Gastrocnemius medialis (tissue), 4 donors: ENCODE measurements around the gene RASSF4. TPM values are rescaled to one million over a fixed set of nuclear protein-coding genes. Genes with fewer than 3 reads are reported as not detected.

Source experiments
- ATAC-seq, 2 donors: fragments of 150-250 bp; one replicate each; pipeline ENCODE4 v1.9.1; 2016
- DNase-seq, 2 donors: peaks; one replicate each; pipeline ENCODE4 v3.0.0-alpha.2; 2019
- H3K27ac ChIP-seq, 4 donors: fragments of 200-600 bp; sonication (generic); 1 replicate in 1 of 4; 2 replicates in 3 of 4; pipeline ENCODE4 v1.5.1; 2016 to 2018; ENCODE audit warnings: mild to moderate bottlenecking in 2 of 4, moderate library complexity in 1 of 4
- H3K27me3 ChIP-seq, 3 donors: fragments of 200-600 bp; sonication (generic) in 2 of 3; 1 replicate in 1 of 3; 2 replicates in 2 of 3; pipeline versions ENCODE4 v1.5.1 to v1.6.0; 2016 to 2019; ENCODE audit warnings: mild to moderate bottlenecking in 1 of 3, moderate library complexity in 1 of 3
- H3K36me3 ChIP-seq, 2 donors: fragments of 200-600 bp; sonication (generic) in 1 of 2; one replicate each; pipeline ENCODE4 v1.5.1; 2017 to 2018
- H3K4me1 ChIP-seq, 2 donors: fragments of 200-600 bp; sonication (generic) in 1 of 2; one replicate each; pipeline ENCODE4 v1.5.1; 2016 to 2017; ENCODE audit warnings: mild to moderate bottlenecking in 2 of 2
- H3K4me3 ChIP-seq, 4 donors: fragments of 200-600 bp; sonication (generic) in 3 of 4; 1 replicate in 1 of 4; 2 replicates in 3 of 4; pipeline ENCODE4 v1.5.1; 2016 to 2019; ENCODE audit warnings: mild to moderate bottlenecking in 2 of 4
- H3K9me3 ChIP-seq, 3 donors: fragments of 200-600 bp; sonication (generic) in 2 of 3; 1 replicate in 1 of 3; 2 replicates in 2 of 3; pipeline ENCODE4 v1.5.1; 2016 to 2019
- POLR2A ChIP-seq, 2 donors: fragments of 450-650 bp; IDR thresholded peaks; one replicate each; pipeline ENCODE4 v1.6.1; 2017; ENCODE audit warnings: antibody characterized with exemption in 2 of 2, mild to moderate bottlenecking in 2 of 2, moderate library complexity in 2 of 2
- in situ Hi-C, 4 donors: fragments of 200-750 bp; cut with MboI; loops; one replicate each; pipeline versions ENCODE4 v1.15.0 to v1.8.0; 2017; ENCODE audit warnings: low sequenced_read_pairs in 4 of 4
- intact Hi-C: fragments of 100-400 bp; cut with DNase I; formaldehyde crosslinking; loops from one replicate; pipeline ENCODE4 v1.15.1; 2023; ENCODE audit warnings: low total_unique reads
- total RNA-seq, 4 donors: library from RNA; depleted of rRNA; stranded (reverse); fragments of >200 nt; gene quantifications; one replicate each; pipeline versions ENCODE4 v1.1.0 to v1.2.3, GENCODE V29; 2016
- TF ChIP-seq, protein P1 (sequence below), 5 experiments: fragments of 450-650 bp in 3 of 5; fragments of 200-600 bp in 2 of 5; sonication (generic) in 2 of 5; IDR thresholded peaks in 4 of 5; conservative IDR thresholded peaks in 1 of 5; 1 replicate in 4 of 5; 2 replicates in 1 of 5; pipeline ENCODE4 v1.5.1; 2016 to 2019; ENCODE audit warnings: antibody characterized with exemption in 5 of 5, mild to moderate bottlenecking in 3 of 5, moderate library complexity in 3 of 5

Gene RASSF4
- total RNA-seq, 4 donors from 2014 or later, result 9.4 to 39.7 (median 24.0) TPM

DNA sequence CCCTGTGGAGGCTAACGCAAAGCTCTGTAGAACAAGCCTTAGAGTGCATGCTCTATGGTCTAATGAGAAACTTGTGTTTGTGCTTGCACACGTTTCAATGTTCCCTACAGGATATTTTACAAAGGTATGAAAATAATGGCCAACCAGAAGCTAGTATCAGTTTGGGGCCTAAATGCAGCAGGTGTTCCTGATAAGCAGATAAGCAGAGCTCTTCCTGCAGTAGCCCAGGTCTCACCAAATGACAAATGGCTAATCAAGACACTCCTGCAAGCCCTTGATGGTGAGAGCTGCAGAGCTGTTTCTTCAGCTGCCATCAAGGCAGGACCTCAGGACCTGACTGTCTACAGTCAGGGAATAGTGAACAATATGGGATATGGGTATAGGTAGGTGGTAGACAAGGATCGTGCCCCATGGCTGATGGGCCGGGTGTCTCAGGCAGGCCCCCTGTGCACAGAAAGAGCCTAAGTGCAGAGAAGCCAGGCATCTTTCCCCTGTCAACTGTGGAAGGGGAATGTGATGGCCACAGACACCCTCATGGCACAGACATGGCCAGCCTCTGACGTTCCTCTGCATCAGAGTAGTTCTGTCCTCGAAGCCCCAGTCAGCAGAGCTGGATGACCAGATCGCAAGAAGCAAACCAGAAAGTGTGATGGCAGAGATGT, 23.2 kb upstream of the RASSF4 start:
- ATAC-seq, result no peak
- intact Hi-C loops (no loop called here), in situ Hi-C loops (no loop called here)
- no peaks in the 10 kb centered on the region for H3K27me3 ChIP-seq
- peaks cover 16 to 19% of the 10 kb centered on the region in 2 donors for H3K4me1 ChIP-seq
- H3K9me3 ChIP-seq, result no peaks in the 10 kb centered on the region
- no peaks in the 10 kb centered on the region for H3K36me3 ChIP-seq
- no peak overlapping the region for H3K27ac ChIP-seq
- TF ChIP-seq POLR2A (IDR thresholded peaks at IDR 0.05), result no peak
- TF ChIP-seq, protein P1, sequence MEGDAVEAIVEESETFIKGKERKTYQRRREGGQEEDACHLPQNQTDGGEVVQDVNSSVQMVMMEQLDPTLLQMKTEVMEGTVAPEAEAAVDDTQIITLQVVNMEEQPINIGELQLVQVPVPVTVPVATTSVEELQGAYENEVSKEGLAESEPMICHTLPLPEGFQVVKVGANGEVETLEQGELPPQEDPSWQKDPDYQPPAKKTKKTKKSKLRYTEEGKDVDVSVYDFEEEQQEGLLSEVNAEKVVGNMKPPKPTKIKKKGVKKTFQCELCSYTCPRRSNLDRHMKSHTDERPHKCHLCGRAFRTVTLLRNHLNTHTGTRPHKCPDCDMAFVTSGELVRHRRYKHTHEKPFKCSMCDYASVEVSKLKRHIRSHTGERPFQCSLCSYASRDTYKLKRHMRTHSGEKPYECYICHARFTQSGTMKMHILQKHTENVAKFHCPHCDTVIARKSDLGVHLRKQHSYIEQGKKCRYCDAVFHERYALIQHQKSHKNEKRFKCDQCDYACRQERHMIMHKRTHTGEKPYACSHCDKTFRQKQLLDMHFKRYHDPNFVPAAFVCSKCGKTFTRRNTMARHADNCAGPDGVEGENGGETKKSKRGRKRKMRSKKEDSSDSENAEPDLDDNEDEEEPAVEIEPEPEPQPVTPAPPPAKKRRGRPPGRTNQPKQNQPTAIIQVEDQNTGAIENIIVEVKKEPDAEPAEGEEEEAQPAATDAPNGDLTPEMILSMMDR (IDR thresholded peaks at IDR 0.05 in 4 of 5, conservative IDR thresholded peaks at IDR 0.05 in 1 of 5), result no peak
- DNase-seq, result no peak
- no peak overlapping the region for H3K4me3 ChIP-seq

DNA sequence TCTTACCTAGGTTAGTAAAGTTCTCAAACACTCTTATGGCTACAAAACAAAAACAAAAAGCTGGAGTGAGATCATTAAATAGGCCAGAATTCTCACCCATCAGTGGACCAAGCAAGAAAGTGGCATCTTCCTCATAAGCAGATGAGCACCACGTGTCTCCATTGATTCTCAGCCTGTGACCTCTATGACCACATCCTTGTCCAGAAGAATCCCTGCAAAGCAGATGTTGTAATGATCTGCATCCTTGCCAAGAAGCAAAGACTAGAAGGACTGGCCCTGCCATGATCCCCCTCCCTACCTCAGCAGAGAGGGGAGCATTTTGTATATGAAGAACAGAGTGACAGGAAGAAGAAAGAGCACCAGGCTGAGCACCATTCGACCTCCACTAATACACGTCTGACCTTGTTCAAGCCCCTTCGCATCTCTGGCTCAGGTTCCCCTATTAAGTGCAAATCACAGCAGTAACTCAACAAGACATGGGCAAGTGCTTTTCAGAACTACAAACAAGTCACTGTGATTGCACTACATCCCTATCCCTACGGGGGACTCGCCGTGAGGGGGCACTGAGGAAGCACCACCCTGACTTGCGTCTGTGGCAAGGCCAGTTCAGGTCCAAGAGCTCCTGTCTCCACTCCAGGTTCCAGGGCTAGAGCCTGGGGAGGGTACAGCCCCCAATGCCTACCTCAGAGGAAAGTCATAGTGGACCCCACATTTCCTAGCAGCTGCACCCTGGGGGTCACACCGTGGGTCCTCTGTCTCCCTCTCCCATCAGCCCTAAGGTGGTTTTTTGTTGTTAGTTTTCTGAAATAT, 22.2 kb upstream of the RASSF4 start:
- no peak overlapping the region for H3K4me3 ChIP-seq
- ATAC-seq (peak in 1 of 2 donors; percentile 21), DNase-seq (no peak)
- H3K4me1 ChIP-seq, result peaks cover 14 to 17% of the 10 kb centered on the region in 2 donors
- no peak overlapping the region for H3K27ac ChIP-seq
- no peak for TF ChIP-seq POLR2A (IDR thresholded peaks at IDR 0.05)
- TF ChIP-seq, protein P1 (IDR thresholded peaks at IDR 0.05 in 4 of 5, conservative IDR thresholded peaks at IDR 0.05 in 1 of 5), result no peak
- H3K36me3 ChIP-seq, result no peaks in the 10 kb centered on the region
- no peaks in the 10 kb centered on the region for H3K9me3 ChIP-seq
- in situ Hi-C loops, result no loop called here
- intact Hi-C loops, result no loop called here
- no peaks in the 10 kb centered on the region for H3K27me3 ChIP-seq

DNA sequence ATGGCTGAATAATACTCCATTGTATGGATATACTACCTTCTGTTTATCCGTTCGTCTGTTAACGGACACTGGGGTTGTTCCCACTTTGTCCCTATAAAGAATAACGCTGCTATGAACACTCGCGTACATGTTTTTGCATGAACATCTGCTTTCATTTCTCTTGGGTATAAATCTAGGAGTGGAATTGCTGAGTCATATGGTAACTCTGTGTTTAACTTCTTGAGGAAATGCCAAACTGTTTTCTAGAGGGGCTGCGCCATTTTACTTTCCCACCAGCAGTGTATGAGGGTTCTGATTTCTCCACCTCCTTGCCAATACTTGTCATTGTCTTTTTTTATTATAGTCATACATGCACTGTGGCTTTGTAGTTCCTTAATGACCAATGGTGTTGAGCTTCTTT, 20.6 kb upstream of the RASSF4 start:
- H3K27ac ChIP-seq, result no peak overlapping the region
- in situ Hi-C loops, result no loop called here
- DNase-seq, result no peak

DNA sequence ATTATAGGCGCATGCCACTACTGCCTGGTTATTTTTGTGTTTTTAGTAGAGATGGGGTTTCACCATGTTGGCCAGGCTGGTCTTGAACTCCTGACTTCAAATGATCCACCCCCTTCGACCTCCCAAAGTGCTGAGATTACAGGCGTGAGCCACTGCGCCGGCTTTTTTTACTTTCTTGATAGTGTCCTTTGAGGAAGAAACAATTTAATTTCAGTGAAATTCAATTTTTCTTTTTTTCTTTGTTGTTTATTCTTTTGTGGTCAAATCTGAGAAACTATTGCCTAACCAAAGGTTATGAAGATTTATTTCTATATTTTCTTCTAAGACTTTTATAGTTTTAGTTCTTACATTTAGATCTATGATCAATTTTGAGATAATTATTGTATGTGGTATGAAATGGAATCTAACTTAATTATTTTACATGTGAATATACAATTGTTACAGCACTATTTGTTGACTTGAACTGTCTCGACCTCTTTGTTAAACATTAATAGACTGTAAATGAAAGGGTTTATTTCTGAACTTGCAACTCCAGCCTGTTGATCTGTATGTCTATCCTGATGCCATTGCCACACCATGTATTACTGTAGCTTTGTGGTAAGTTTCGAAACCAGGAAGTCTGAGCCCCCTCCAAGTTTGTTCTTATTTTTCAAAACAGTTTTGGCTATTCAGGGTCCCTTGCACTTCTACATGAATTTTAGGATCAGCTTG, 19.8 kb upstream of the RASSF4 start:
- H3K27me3 ChIP-seq, result no peaks in the 10 kb centered on the region
- intact Hi-C loops, result no loop called here
- no peak overlapping the region for H3K4me3 ChIP-seq
- peaks cover 9 to 12% of the 10 kb centered on the region in 2 donors for H3K4me1 ChIP-seq
- TF ChIP-seq, protein P1 (IDR thresholded peaks at IDR 0.05 in 4 of 5, conservative IDR thresholded peaks at IDR 0.05 in 1 of 5), result no peak
- TF ChIP-seq POLR2A (IDR thresholded peaks at IDR 0.05), result no peak
- no peaks in the 10 kb centered on the region for H3K9me3 ChIP-seq
- H3K27ac ChIP-seq, result no peak overlapping the region
- DNase-seq, result no peak
- ATAC-seq, result peak in 1 of 2 donors; percentile 45
- no peaks in the 10 kb centered on the region for H3K36me3 ChIP-seq
- in situ Hi-C loops, result no loop called here

More for the DNA sequence above, 20.6 kb upstream of the RASSF4 start:
- TF ChIP-seq, protein P1 (IDR thresholded peaks at IDR 0.05 in 4 of 5, conservative IDR thresholded peaks at IDR 0.05 in 1 of 5), result no peak
- TF ChIP-seq POLR2A (IDR thresholded peaks at IDR 0.05), result no peak
- no peak overlapping the region for H3K4me3 ChIP-seq
- H3K4me1 ChIP-seq, result peaks cover 12 to 15% of the 10 kb centered on the region in 2 donors
- ATAC-seq, result no peak
- H3K9me3 ChIP-seq, result no peaks in the 10 kb centered on the region
- no peaks in the 10 kb centered on the region for H3K27me3 ChIP-seq
- no peaks in the 10 kb centered on the region for H3K36me3 ChIP-seq
- intact Hi-C loops, result no loop called here
